HepG2 (cell line): ENCODE measurements around the gene CCDC88B. TPM values are rescaled to one million over a fixed set of nuclear protein-coding genes. Genes with fewer than 3 reads are reported as not detected.

Experiments
- FOSL2 ChIP-seq: sonication (generic); formaldehyde crosslinking; IDR thresholded peaks from 2 replicates; pipeline ENCODE4 v1.4.0; 2020; ENCODE audit warnings: missing genetic modification reagents
- GABPA ChIP-seq, 2 experiments: IDR thresholded peaks; 2 replicates each; pipeline ENCODE4 v1.6.1; 2011 to 2016; ENCODE audit warnings: low read depth in 2 of 2, low read length in 1 of 2, missing biosample characterization in 1 of 2, missing genetic modification characterization in 1 of 2
- MAZ ChIP-seq, 2 experiments: sonication (generic) in 1 of 2; formaldehyde crosslinking in 1 of 2; IDR thresholded peaks; 2 replicates each; pipeline versions ENCODE4 v1.5.0 to v1.6.1; 2012 to 2020; ENCODE audit warnings: low read depth in 2 of 2, mild to moderate bottlenecking in 2 of 2, borderline replicate concordance in 1 of 2, improper control_type of control experiment in 1 of 2, low read length in 1 of 2, missing genetic modification reagents in 1 of 2, moderate library complexity in 1 of 2
- MEF2D ChIP-seq: sonication (generic); formaldehyde crosslinking; IDR thresholded peaks from 2 replicates; pipeline ENCODE4 v1.5.1; 2020; ENCODE audit warnings: mild to moderate bottlenecking, missing genetic modification reagents
- NFYB ChIP-seq: sonication (generic); formaldehyde crosslinking; IDR thresholded peaks from 2 replicates; pipeline ENCODE4 v1.4.0; 2020; ENCODE audit warnings: missing genetic modification reagents
- REST ChIP-seq, 2 experiments: IDR thresholded peaks; 2 replicates each; pipeline ENCODE4 v1.6.1; 2011 to 2012; ENCODE audit warnings: low read length in 2 of 2, borderline replicate concordance in 1 of 2, low read depth in 1 of 2, mild to moderate bottlenecking in 1 of 2, moderate library complexity in 1 of 2
- TEF ChIP-seq: sonication (generic); formaldehyde crosslinking; IDR thresholded peaks from 2 replicates; pipeline ENCODE4 v1.5.0; 2020; ENCODE audit warnings: missing genetic modification reagents
- ZBTB49 ChIP-seq: sonication (generic); formaldehyde crosslinking; IDR thresholded peaks from 2 replicates; pipeline ENCODE4 v1.4.0; 2020; ENCODE audit warnings: missing genetic modification reagents, borderline replicate concordance
- ZKSCAN8 ChIP-seq: IDR thresholded peaks from 2 replicates; pipeline ENCODE4 v1.6.1; 2016; ENCODE audit warnings: borderline replicate concordance, missing genetic modification reagents, missing compliant biosample characterization
- ZNF230 ChIP-seq: sonication (generic); formaldehyde crosslinking; IDR thresholded peaks from 2 replicates; pipeline ENCODE4 v1.4.0; 2020; ENCODE audit warnings: mild to moderate bottlenecking, missing genetic modification reagents
- ZNF431 ChIP-seq: sonication (generic); formaldehyde crosslinking; IDR thresholded peaks from 2 replicates; pipeline ENCODE4 v1.9.0; 2022; ENCODE audit warnings: missing genetic modification reagents, low read depth, mild to moderate bottlenecking, borderline replicate concordance
- ZNF468 ChIP-seq: sonication (generic); formaldehyde crosslinking; IDR thresholded peaks from 2 replicates; pipeline ENCODE4 v1.8.0; 2022; ENCODE audit warnings: mild to moderate bottlenecking, moderate library complexity, missing genetic modification reagents
- ZNF513 ChIP-seq: sonication (generic); formaldehyde crosslinking; conservative IDR thresholded peaks from 2 replicates; pipeline ENCODE4 v1.5.0; 2020; ENCODE audit warnings: missing genetic modification reagents
- ZNF746 ChIP-seq: sonication (generic); formaldehyde crosslinking; IDR thresholded peaks from 2 replicates; pipeline ENCODE4 v1.8.0; 2022; ENCODE audit warnings: mild to moderate bottlenecking, missing genetic modification reagents
- ZNF83 ChIP-seq: sonication (generic); formaldehyde crosslinking; IDR thresholded peaks from 2 replicates; pipeline ENCODE4 v1.4.0; 2020; ENCODE audit warnings: missing genetic modification reagents, mild to moderate bottlenecking, borderline replicate concordance
- polyA plus RNA-seq, 8 experiments: library from polyadenylated mRNA; depleted of rRNA in 3 of 8; stranded (reverse) in 7 of 8; unstranded in 1 of 8; fragments of >200 nt; fragmentation: Illumina TruSeq in 4 of 8; extraction: Trizol in 4 of 8; gene quantifications; 2 replicates each; pipeline versions ENCODE4 v1.2.1 to v1.2.3, GENCODE V29; 2011 to 2016; ENCODE audit warnings: low read depth in 4 of 8, missing spikeins in 1 of 8, mixed read lengths in 1 of 8; ENCODE audit not compliant: insufficient read depth in 1 of 8
- total RNA-seq, 5 experiments: library from RNA; depleted of rRNA; stranded (reverse); fragments of >200 nt; fragmentation: Illumina TruSeq; extraction: Trizol; gene quantifications; 2 replicates each; pipeline ENCODE4 v1.2.3, GENCODE V29; 2016; ENCODE audit warnings: low read depth in 1 of 5
- TF ChIP-seq, protein P1 (sequence below): sonication (generic); formaldehyde crosslinking; IDR thresholded peaks from 2 replicates; pipeline ENCODE4 v1.5.0; 2020; ENCODE audit warnings: mild to moderate bottlenecking, missing genetic modification reagents

Gene CCDC88B
- total and polyA plus RNA-seq, 2 of the 13 experiments (the other 11 are each of a cell fraction or from before 2014, with no cell fraction given) = 3.6 to 4.8 TPM

DNA sequence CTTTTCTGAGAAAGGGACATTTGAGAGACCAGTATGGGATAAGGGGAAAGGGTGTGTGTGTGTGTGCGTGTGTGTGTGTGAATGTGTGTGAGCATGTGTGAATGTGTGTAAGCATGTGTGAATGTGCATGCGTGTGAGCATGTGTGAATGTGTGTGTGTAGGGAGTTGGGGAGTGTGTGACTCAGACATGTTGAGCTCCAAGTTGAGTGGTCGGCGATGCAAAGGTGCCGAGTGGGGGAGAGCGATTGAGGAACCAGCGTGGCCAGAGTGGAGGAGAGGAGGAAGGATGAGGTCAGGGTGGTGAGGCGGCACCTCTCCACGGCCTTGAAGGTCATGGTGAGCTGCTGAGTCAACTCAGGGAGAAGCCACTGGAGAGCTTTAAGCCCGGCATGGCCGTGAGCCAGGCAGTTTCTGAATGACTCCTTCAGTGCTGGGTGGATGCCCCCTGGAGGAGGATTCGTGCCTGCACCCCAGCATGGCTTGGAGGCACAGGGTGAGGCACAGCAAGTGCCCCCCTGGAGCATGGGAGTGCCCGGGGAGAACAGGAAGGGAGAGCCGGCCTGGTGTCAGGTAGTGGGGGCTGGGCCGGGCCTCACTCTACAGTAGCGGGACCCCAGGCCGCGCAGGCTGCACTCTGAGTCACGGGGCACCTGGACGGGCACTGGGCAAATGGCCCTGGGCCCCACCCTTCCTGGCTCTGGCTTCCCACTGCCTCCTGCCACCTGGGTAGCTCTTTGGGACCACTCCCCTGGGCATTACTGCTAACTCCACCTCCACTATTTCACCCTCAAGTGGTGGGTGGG, 8.2 kb upstream of the CCDC88B start (continued):
- TF ChIP-seq REST (IDR thresholded peaks at IDR 0.05; ENCODE audit: borderline replicate concordance in 1 of 2, low read depth in 1 of 2, low read length in 2 of 2) (no peak), FOSL2 (CRISPR knock-in tag) (peak; percentile 64; the same call in 1 of the 2 replicates), TEF (no peak), GABPA (IDR thresholded peaks at IDR 0.05; ENCODE audit: low read depth, low read length) (no peak), GABPA (CRISPR knock-in tag; IDR thresholded peaks at IDR 0.05; ENCODE audit: low read depth) (no peak), ZNF468 (CRISPR knock-in tag) (no peak), ZBTB49 (CRISPR knock-in tag) (no peak), MAZ (IDR thresholded peaks at IDR 0.05; ENCODE audit: borderline replicate concordance, low read depth, low read length) (no peak), MAZ (CRISPR knock-in tag; IDR thresholded peaks at IDR 0.05; ENCODE audit: low read depth) (0 out of 2 replicates have a peak, but pooled peaks have one; percentile 39), ZNF83 (CRISPR knock-in tag) (no peak), ZNF746 (no peak), ZNF431 (no peak), MEF2D (CRISPR knock-in tag) (no peak), NFYB (no peak), ZNF230 (CRISPR knock-in tag) (0 out of 2 replicates have a peak, but pooled peaks have one; percentile 14), ZKSCAN8 (CRISPR knock-in tag) (no peak), ZNF513 (no peak)
- TF ChIP-seq, protein P1, sequence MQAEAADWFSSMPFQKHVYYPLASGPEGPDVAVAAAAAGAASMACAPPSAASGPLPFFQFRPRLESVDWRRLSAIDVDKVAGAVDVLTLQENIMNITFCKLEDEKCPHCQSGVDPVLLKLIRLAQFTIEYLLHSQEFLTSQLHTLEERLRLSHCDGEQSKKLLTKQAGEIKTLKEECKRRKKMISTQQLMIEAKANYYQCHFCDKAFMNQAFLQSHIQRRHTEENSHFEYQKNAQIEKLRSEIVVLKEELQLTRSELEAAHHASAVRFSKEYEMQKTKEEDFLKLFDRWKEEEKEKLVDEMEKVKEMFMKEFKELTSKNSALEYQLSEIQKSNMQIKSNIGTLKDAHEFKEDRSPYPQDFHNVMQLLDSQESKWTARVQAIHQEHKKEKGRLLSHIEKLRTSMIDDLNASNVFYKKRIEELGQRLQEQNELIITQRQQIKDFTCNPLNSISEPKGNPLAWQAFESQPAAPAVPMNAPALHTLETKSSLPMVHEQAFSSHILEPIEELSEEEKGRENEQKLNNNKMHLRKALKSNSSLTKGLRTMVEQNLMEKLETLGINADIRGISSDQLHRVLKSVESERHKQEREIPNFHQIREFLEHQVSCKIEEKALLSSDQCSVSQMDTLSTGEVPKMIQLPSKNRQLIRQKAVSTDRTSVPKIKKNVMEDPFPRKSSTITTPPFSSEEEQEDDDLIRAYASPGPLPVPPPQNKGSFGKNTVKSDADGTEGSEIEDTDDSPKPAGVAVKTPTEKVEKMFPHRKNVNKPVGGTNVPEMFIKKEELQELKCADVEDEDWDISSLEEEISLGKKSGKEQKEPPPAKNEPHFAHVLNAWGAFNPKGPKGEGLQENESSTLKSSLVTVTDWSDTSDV (CRISPR knock-in tag) = no peak
